Prostate gland (tissue), 2 donors: ENCODE results near the gene MLLT11. TPM values are rescaled to one million over a fixed set of nuclear protein-coding genes. Genes with fewer than 3 reads are reported as not detected.

Source experiments
- DNase-seq: peaks from one replicate; pipeline ENCODE4 v3.0.0-alpha.2; 2019; ENCODE audit warnings: low spot score
- H3K27ac ChIP-seq, 2 donors: fragments of 200-600 bp; sonication (generic); 2 replicates each; pipeline ENCODE4 v1.5.1; 2017 to 2019
- H3K27me3 ChIP-seq: fragments of 200-600 bp; sonication (generic); replicated peaks from 2 replicates; pipeline ENCODE4 v1.5.1; 2019; ENCODE audit not compliant: insufficient read depth
- H3K36me3 ChIP-seq, 2 donors: fragments of 200-600 bp; sonication (generic); 1 replicate in 1 of 2; 2 replicates in 1 of 2; pipeline versions ENCODE4 v1.5.1 to v1.8.1; 2017 to 2019
- H3K4me1 ChIP-seq: fragments of 200-600 bp; sonication (generic); replicated peaks from 2 replicates; pipeline ENCODE4 v1.5.1; 2019
- H3K4me3 ChIP-seq, 2 donors: fragments of 200-600 bp; sonication (generic); 2 replicates each; pipeline ENCODE4 v1.5.1; 2017 to 2019
- H3K9me3 ChIP-seq: fragments of 200-600 bp; sonication (generic); 2 replicates; pipeline ENCODE4 v1.5.1; 2017
- POLR2A ChIP-seq: fragments of 450-650 bp; IDR thresholded peaks from one replicate; pipeline ENCODE4 v1.6.1; 2016; ENCODE audit warnings: antibody characterized with exemption, mild to moderate bottlenecking
- POLR2AphosphoS5 ChIP-seq: sonication (generic); formaldehyde crosslinking; IDR thresholded peaks from one replicate; pipeline ENCODE4 v1.6.1; 2017; ENCODE audit warnings: antibody characterized with exemption
- WGBS: methylation state at CpG from one replicate; pipeline ENCODE4 v1.1.5; 2018; 5-methylcytosine and 5-hydroxymethylcytosine counted together
- intact Hi-C: fragments of 100-400 bp; cut with DNase I; formaldehyde crosslinking; loops from one replicate; pipeline ENCODE4 v1.14.2; 2022
- total RNA-seq, 2 donors: library from RNA; depleted of rRNA; stranded (reverse); fragments of >200 nt; gene quantifications; one replicate each; pipeline ENCODE4 v1.1.0, GENCODE V29; 2016
- TF ChIP-seq, protein P1 (sequence below), 4 experiments: fragments of 200-600 bp in 2 of 4; fragments of 450-650 bp in 2 of 4; sonication (generic) in 2 of 4; IDR thresholded peaks; 1 replicate in 3 of 4; 2 replicates in 1 of 4; pipeline ENCODE4 v1.5.1; 2016 to 2019; ENCODE audit warnings: antibody characterized with exemption in 4 of 4, mild to moderate bottlenecking in 2 of 4, moderate library complexity in 2 of 4

The MLLT11 gene, protein sequence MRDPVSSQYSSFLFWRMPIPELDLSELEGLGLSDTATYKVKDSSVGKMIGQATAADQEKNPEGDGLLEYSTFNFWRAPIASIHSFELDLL
- total RNA-seq = 1 to 10 TPM in 1 of 2 donors, under 1 TPM in 1; 0.64 to 1.9 TPM

GRCh38 chr1:151060007-151060656, at the start of gene MLLT11:
MLLT11 (plus strand) TSS chr1:151060397; CDS start chr1:151067225, 6,828 bp downstream.
- under 1% methylated on average over 15 of the region's 15 CpGs for WGBS
- H3K9me3 ChIP-seq = no peaks in the 10 kb centered on the region
- H3K27me3 ChIP-seq = no peaks in the 10 kb centered on the region
- peaks cover 21% of the 10 kb centered on the region for H3K4me1 ChIP-seq
- peak; percentile 19 for DNase-seq
- intact Hi-C loops = no loop called here
- peak within 1 kb of the TSS; percentile 76 to 84 for H3K4me3 ChIP-seq
- peak; percentile 42 for TF ChIP-seq POLR2AphosphoS5
- no peak for TF ChIP-seq POLR2A
- TF ChIP-seq, protein P1, sequence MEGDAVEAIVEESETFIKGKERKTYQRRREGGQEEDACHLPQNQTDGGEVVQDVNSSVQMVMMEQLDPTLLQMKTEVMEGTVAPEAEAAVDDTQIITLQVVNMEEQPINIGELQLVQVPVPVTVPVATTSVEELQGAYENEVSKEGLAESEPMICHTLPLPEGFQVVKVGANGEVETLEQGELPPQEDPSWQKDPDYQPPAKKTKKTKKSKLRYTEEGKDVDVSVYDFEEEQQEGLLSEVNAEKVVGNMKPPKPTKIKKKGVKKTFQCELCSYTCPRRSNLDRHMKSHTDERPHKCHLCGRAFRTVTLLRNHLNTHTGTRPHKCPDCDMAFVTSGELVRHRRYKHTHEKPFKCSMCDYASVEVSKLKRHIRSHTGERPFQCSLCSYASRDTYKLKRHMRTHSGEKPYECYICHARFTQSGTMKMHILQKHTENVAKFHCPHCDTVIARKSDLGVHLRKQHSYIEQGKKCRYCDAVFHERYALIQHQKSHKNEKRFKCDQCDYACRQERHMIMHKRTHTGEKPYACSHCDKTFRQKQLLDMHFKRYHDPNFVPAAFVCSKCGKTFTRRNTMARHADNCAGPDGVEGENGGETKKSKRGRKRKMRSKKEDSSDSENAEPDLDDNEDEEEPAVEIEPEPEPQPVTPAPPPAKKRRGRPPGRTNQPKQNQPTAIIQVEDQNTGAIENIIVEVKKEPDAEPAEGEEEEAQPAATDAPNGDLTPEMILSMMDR (IDR thresholded peaks at IDR 0.05) = no peak
- H3K27ac ChIP-seq = peak within 1 kb of the TSS; percentile 95
- H3K36me3 ChIP-seq = no peaks in the 10 kb centered on the region

DNA sequence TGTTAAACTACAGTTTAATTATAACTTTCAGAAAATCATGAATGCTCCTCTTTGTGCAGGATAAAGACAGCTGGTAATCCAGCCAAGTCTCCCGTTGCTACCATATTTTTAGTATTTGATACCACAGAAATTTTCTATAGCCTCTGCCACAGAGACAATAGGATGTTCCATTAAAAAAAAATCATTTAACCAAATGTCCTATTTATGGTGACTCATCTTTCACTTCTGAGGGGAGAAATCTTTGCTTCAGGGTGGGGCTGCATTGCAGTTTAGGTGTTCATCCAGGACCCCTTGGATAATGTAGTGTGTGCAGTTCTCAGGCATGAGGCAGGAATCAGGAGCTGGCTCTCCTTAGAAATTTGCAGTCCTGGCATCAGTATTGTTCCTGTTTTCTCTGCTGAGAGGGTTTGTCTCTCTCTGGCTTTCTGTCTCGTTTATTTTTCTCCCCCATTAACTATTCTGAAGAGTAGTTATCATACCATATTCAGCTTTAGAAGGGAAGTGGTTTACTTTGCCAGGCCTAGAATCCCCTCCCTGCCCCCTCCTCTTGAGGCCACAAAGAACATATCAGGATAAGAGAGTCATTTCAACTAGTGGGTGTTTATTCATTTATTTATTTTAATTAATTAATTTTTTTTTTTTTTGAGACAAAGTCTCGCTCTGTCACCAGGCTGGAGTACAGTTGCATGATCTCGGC, 48.9 kb upstream of the MLLT11 start:
- H3K4me1 ChIP-seq = no peaks in the 10 kb centered on the region
- intact Hi-C loops = no loop called here
- no peak overlapping the region for H3K27ac ChIP-seq

GRCh38 chr1:151012684-151013471, 47.3 kb upstream of the MLLT11 start:
- TF ChIP-seq, protein P1 (IDR thresholded peaks at IDR 0.05) = no peak
- no peak for TF ChIP-seq POLR2A
- TF ChIP-seq POLR2AphosphoS5 = no peak
- H3K36me3 ChIP-seq = no peaks in the 10 kb centered on the region
- H3K4me3 ChIP-seq = no peak overlapping the region
- WGBS = 93% methylated on average over 14 of the region's 14 CpGs
- intact Hi-C loops = no loop called here
- H3K4me1 ChIP-seq = no peaks in the 10 kb centered on the region
- no peaks in the 10 kb centered on the region for H3K27me3 ChIP-seq
- no peak overlapping the region for H3K27ac ChIP-seq
- DNase-seq = no peak
- H3K9me3 ChIP-seq = no peaks in the 10 kb centered on the region

More for the DNA sequence above, 48.9 kb upstream of the MLLT11 start:
- TF ChIP-seq, protein P1 (IDR thresholded peaks at IDR 0.05) = no peak
- no peak for TF ChIP-seq POLR2A
- no peak for TF ChIP-seq POLR2AphosphoS5
- Histone ChIP-seq H3K36me3 (no peaks in the 10 kb centered on the region), H3K27me3 (no peaks in the 10 kb centered on the region), H3K4me3 (no peak overlapping the region), H3K9me3 (no peaks in the 10 kb centered on the region)
- WGBS = 57% methylated on average over 4 of the region's 4 CpGs
- no peak for DNase-seq

- H3K27me3 ChIP-seq = no peaks in the 10 kb centered on the region
- H3K4me1 ChIP-seq = no peaks in the 10 kb centered on the region
- no peaks in the 10 kb centered on the region for H3K36me3 ChIP-seq
- WGBS = 59% methylated on average over 2 of the region's 2 CpGs
- no peak overlapping the region for H3K27ac ChIP-seq
- DNase-seq = no peak
- intact Hi-C loops = no loop called here
- H3K9me3 ChIP-seq = no peaks in the 10 kb centered on the region
- no peak overlapping the region for H3K4me3 ChIP-seq
- no peak for TF ChIP-seq POLR2AphosphoS5
Measured at GRCh38 chr1:151013518-151013917, 46.7 kb upstream of the MLLT11 start.
